Cerebellar cortex (tissue), 1 donor: Measurements from ENCODE around the gene FZR1.
"Not testable (repeated sequence)": the region's sequence is repeated elsewhere in the genome, so short reads cannot be mapped to it uniquely, and the experiment has no call there.

ENCODE experiments used
- DNase-seq: peaks from one replicate; pipeline ENCODE4 v3.0.0-alpha.2; 2015; ENCODE audit warnings: low spot score

The FZR1 gene

GRCh38 chr19:3547301-3547731, 41.2 kb downstream of the FZR1 start:
- DNase-seq = no peak

GRCh38 chr19:3547767-3548282, 41.7 kb downstream of the FZR1 start:
- DNase-seq = no peak

- DNase-seq = no peak
These were observed 42.5 kb downstream of the FZR1 start for GRCh38 chr19:3548606-3549005.

GRCh38 chr19:3549816-3550215, 43.7 kb downstream of the FZR1 start:
- DNase-seq = no peak

- no peak for DNase-seq
These were observed 45.1 kb downstream of the FZR1 start for GRCh38 chr19:3550947-3551791.

GRCh38 chr19:3551792-3552095, 45.6 kb downstream of the FZR1 start:
- no peak for DNase-seq

- no peak for DNase-seq
These were observed 48.4 kb downstream of the FZR1 start for GRCh38 chr19:3554254-3555083.

GRCh38 chr19:3555653-3556422, 49.7 kb downstream of the FZR1 start:
- DNase-seq = no peak

- DNase-seq = no peak
These were observed 50.4 kb downstream of the FZR1 start for GRCh38 chr19:3556423-3556977.

GRCh38 chr19:3556978-3557460, 50.9 kb downstream of the FZR1 start:
- DNase-seq = no peak

GRCh38 chr19:3557461-3558248, 51.5 kb downstream of the FZR1 start, which contains the start of gene MFSD12:
Gene MFSD12 (minus strand): TSS chr19:3557586. CDS start chr19:3557403, 183 bp downstream.
- peak; percentile 91 for DNase-seq

- no peak for DNase-seq
These were observed 57.8 kb downstream of the FZR1 start for GRCh38 chr19:3563709-3564524.

- DNase-seq = no peak
These were observed 59.0 kb downstream of the FZR1 start for GRCh38 chr19:3565139-3565538.

GRCh38 chr19:3570042-3570441, 63.9 kb downstream of the FZR1 start:
- DNase-seq = not testable (repeated sequence)

- no peak for DNase-seq
These were observed 64.5 kb downstream of the FZR1 start for GRCh38 chr19:3570606-3571011.

- DNase-seq = peak; percentile 99
These were observed 66.2 kb downstream of the FZR1 start for GRCh38 chr19:3572132-3572854.

- no peak for DNase-seq
These were observed 66.7 kb downstream of the FZR1 start, which contains the start of gene HMG20B for GRCh38 chr19:3572855-3573161. Gene HMG20B (plus strand): TSS chr19:3572944. CDS start chr19:3573310, 366 bp downstream.

- DNase-seq = no peak
These were observed 67.2 kb downstream of the FZR1 start for GRCh38 chr19:3573162-3573857.
